Measurements from ENCODE around the gene AGR2.

- TF ChIP-seq, protein P1, sequence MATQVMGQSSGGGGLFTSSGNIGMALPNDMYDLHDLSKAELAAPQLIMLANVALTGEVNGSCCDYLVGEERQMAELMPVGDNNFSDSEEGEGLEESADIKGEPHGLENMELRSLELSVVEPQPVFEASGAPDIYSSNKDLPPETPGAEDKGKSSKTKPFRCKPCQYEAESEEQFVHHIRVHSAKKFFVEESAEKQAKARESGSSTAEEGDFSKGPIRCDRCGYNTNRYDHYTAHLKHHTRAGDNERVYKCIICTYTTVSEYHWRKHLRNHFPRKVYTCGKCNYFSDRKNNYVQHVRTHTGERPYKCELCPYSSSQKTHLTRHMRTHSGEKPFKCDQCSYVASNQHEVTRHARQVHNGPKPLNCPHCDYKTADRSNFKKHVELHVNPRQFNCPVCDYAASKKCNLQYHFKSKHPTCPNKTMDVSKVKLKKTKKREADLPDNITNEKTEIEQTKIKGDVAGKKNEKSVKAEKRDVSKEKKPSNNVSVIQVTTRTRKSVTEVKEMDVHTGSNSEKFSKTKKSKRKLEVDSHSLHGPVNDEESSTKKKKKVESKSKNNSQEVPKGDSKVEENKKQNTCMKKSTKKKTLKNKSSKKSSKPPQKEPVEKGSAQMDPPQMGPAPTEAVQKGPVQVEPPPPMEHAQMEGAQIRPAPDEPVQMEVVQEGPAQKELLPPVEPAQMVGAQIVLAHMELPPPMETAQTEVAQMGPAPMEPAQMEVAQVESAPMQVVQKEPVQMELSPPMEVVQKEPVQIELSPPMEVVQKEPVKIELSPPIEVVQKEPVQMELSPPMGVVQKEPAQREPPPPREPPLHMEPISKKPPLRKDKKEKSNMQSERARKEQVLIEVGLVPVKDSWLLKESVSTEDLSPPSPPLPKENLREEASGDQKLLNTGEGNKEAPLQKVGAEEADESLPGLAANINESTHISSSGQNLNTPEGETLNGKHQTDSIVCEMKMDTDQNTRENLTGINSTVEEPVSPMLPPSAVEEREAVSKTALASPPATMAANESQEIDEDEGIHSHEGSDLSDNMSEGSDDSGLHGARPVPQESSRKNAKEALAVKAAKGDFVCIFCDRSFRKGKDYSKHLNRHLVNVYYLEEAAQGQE (IDR thresholded peaks at IDR 0.05; ENCODE audit: insufficient read depth in 1 of 2, low read depth in 2 of 2, low read length in 1 of 2): no peak
- TF ChIP-seq SIN3A (IDR thresholded peaks at IDR 0.05; ENCODE audit: borderline replicate concordance, insufficient read depth, low read depth, low read length): no peak
Measured at GRCh38 chr7:16758036-16758435, 46.8 kb downstream of the AGR2 start.

Data from Panc1 (cell line).